Activated CD8-positive, alpha-beta T cell treated with anti-CD3 and anti-CD28 coated beads for 36 hours (primary cell): Measurements from ENCODE around the gene AXIN2. TPM values are rescaled to one million over a fixed set of nuclear protein-coding genes. Genes with fewer than 3 reads are reported as not detected.

Experiments used
- ATAC-seq: fragments of 200-7000 bp; cut with Tn5 transposase; one replicate; pipeline ENCODE4 v1.10.0; 2021; ENCODE audit warnings: mild to moderate bottlenecking, moderate library complexity
- CTCF ChIA-PET: fragments of 350-600 bp; sonication (Branson Sonifier 250); formaldehyde crosslinking; loops from one replicate; lab custom pipeline; 2021; ENCODE audit warnings: antibody characterized with exemption; lab: Charles Lee
- POLR2A ChIA-PET: fragments of 350-600 bp; sonication (Branson Sonifier 250); formaldehyde crosslinking; loops from one replicate; lab custom pipeline; 2021; ENCODE audit warnings: antibody characterized with exemption; lab: Charles Lee
- DNase-seq: peaks from one replicate; pipeline ENCODE4 v3.0.0-alpha.2; 2020
- H3K27ac Mint-ChIP-seq: one replicate; pipeline ENCODE4 v1.8.0; 2021; ENCODE audit warnings: mild to moderate bottlenecking, mixed read lengths
- H3K27me3 Mint-ChIP-seq: one replicate; pipeline ENCODE4 v1.8.0; 2021; ENCODE audit warnings: mixed read lengths
- H3K36me3 Mint-ChIP-seq: one replicate; pipeline ENCODE4 v1.8.0; 2021; ENCODE audit warnings: low read depth, mixed read lengths
- H3K4me1 Mint-ChIP-seq: one replicate; pipeline ENCODE4 v1.8.0; 2021; ENCODE audit warnings: low read depth, mixed read lengths
- H3K4me3 Mint-ChIP-seq: one replicate; pipeline ENCODE4 v1.8.0; 2021; ENCODE audit warnings: mild to moderate bottlenecking, moderate library complexity, mixed read lengths
- H3K9me3 Mint-ChIP-seq: one replicate; pipeline ENCODE4 v1.8.0; 2021; ENCODE audit warnings: mixed read lengths
- intact Hi-C: fragments of 100-400 bp; cut with micrococcal nuclease; formaldehyde crosslinking; loops from one replicate; pipeline ENCODE4 v1.10.0; 2022
- total RNA-seq, 2 experiments: library from RNA; stranded (reverse); gene quantifications; one replicate each; pipeline ENCODE4 v1.2.3, GENCODE V29; 2021
- TF ChIP-seq, protein P1 (sequence below): fragments of 200-600 bp; IDR thresholded peaks from one replicate; pipeline ENCODE4 v1.8.0; 2022; ENCODE audit warnings: antibody characterized with exemption, mild to moderate bottlenecking

Gene AXIN2
- total RNA-seq, 2 experiments from 2014 or later = 0.69 to 1.0 TPM

GRCh38 chr17:65482201-65482600 is 79.2 kb downstream of the AXIN2 start:
- Mint-ChIP-seq H3K9me3 (no peaks in the 10 kb centered on the region), H3K4me3 (no peak overlapping the region), H3K27me3 (peaks cover 8% of the 10 kb centered on the region), H3K36me3 (no peaks in the 10 kb centered on the region), H3K27ac (no peak overlapping the region), H3K4me1 (peaks cover 3% of the 10 kb centered on the region)
- ChIA-PET POLR2A (interaction anchor here (1.1 kb wide), 1 partner anchor 46 kb away, joined by 3 read pairs; no protein-coding TSS in a partner anchor), CTCF (no interaction called here)
- TF ChIP-seq, protein P1, sequence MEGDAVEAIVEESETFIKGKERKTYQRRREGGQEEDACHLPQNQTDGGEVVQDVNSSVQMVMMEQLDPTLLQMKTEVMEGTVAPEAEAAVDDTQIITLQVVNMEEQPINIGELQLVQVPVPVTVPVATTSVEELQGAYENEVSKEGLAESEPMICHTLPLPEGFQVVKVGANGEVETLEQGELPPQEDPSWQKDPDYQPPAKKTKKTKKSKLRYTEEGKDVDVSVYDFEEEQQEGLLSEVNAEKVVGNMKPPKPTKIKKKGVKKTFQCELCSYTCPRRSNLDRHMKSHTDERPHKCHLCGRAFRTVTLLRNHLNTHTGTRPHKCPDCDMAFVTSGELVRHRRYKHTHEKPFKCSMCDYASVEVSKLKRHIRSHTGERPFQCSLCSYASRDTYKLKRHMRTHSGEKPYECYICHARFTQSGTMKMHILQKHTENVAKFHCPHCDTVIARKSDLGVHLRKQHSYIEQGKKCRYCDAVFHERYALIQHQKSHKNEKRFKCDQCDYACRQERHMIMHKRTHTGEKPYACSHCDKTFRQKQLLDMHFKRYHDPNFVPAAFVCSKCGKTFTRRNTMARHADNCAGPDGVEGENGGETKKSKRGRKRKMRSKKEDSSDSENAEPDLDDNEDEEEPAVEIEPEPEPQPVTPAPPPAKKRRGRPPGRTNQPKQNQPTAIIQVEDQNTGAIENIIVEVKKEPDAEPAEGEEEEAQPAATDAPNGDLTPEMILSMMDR = no peak
- ATAC-seq (no peak), DNase-seq (no peak)
- intact Hi-C loops = no loop called here

GRCh38 chr17:65479282-65479681 is 82.2 kb downstream of the AXIN2 start:
- Mint-ChIP-seq H3K4me1 (no peaks in the 10 kb centered on the region), H3K4me3 (no peak overlapping the region), H3K27ac (no peak overlapping the region), H3K9me3 (no peaks in the 10 kb centered on the region), H3K36me3 (no peaks in the 10 kb centered on the region), H3K27me3 (no peaks in the 10 kb centered on the region)
- intact Hi-C loops = no loop called here
- CTCF ChIA-PET = no interaction called here
- TF ChIP-seq, protein P1 = no peak
- ATAC-seq (no peak), DNase-seq (no peak)
- POLR2A ChIA-PET = interaction anchor here (0.6 kb wide), 1 partner anchor 1423 kb away, joined by 3 read pairs; no protein-coding TSS in a partner anchor
